HCT116 (cell line): ENCODE measurements around the gene ISG20. TPM values are rescaled to one million over a fixed set of nuclear protein-coding genes. Genes with fewer than 3 reads are reported as not detected.

Source experiments
- ATAC-seq: fragments of 200-7000 bp; cut with Tn5 transposase; 2 replicates; pipeline ENCODE4 v1.9.1; 2020; ENCODE audit warnings: mild to moderate bottlenecking, moderate library complexity
- BruUV-seq: library from RNA; stranded (reverse); fragments of 400-500 nt; replicated peaks from 2 replicates; lab custom pipeline; 2021; lab: Mats Ljungman, UMichigan
- CTCF ChIA-PET: fragments of 300-600 bp; sonication (Branson Sonifier 250); formaldehyde crosslinking; loops from one replicate; lab custom pipeline; 2021; ENCODE audit warnings: antibody characterized with exemption; lab: Charles Lee
- POLR2A ChIA-PET: fragments of 300-600, 350-600 bp; sonication (Branson Sonifier 250); formaldehyde crosslinking; loops from one replicate; lab custom pipeline; 2021; ENCODE audit warnings: antibody characterized with exemption; lab: Charles Lee
- RAD21 ChIA-PET, 2 experiments: fragments of 300-600 bp; sonication (Branson Sonifier 250); formaldehyde crosslinking; loops; one replicate each; lab custom pipeline; 2023; ENCODE audit warnings: low total read pairs in 2 of 2; ENCODE audit not compliant: uncharacterized antibody in 2 of 2, unreplicated experiment in 2 of 2, low non-redundant PET in 1 of 2; lab: Charles Lee
- DNase-seq: peaks from one replicate; pipeline ENCODE4 v3.0.0-alpha.2; 2010; ENCODE audit warnings: low read depth, low spot score
- H2AFZ ChIP-seq: fragments of 200-600 bp; shearing (Covaris generic), sonication (generic); 2 replicates; pipeline ENCODE4 v1.6.1; 2017; ENCODE audit warnings: low read depth, mixed run types, mixed read lengths, antibody characterized with exemption, low read length; ENCODE audit not compliant: poor library complexity, severe bottlenecking
- H3K27ac ChIP-seq: 2 replicates; pipeline ENCODE4 v1.5.1; 2012; ENCODE audit warnings: low read depth, low read length
- H3K27me3 ChIP-seq: fragments of 200-600 bp; sonication (generic); 2 replicates; pipeline ENCODE4 v1.6.1; 2016; ENCODE audit warnings: mixed run types, low read length, mixed read lengths; ENCODE audit not compliant: insufficient read depth
- H3K36me3 ChIP-seq, 2 experiments: fragments of 200-500 bp in 1 of 2; fragments of 200-600 bp in 1 of 2; sonication (Bioruptor generic) in 1 of 2; sonication (generic) in 1 of 2; 2 replicates each; pipeline versions ENCODE4 v1.5.1 to v1.6.1; 2014 to 2016; ENCODE audit warnings: low read length in 2 of 2, inconsistent platforms in 1 of 2, mixed read lengths in 1 of 2, mixed run types in 1 of 2; ENCODE audit not compliant: insufficient read depth in 2 of 2, control insufficient read depth in 1 of 2
- H3K4me1 ChIP-seq, 2 experiments: fragments of 200-600 bp in 1 of 2; sonication (generic) in 1 of 2; 2 replicates each; pipeline versions ENCODE4 v1.5.1 to v1.6.1; 2012 to 2017; ENCODE audit warnings: low read length in 2 of 2, inconsistent platforms in 1 of 2, mild to moderate bottlenecking in 1 of 2, mixed read lengths in 1 of 2, mixed run types in 1 of 2, moderate library complexity in 1 of 2; ENCODE audit not compliant: insufficient read depth in 2 of 2, control insufficient read depth in 1 of 2
- H3K4me2 ChIP-seq: fragments of 200-600 bp; sonication (generic); 2 replicates; pipeline ENCODE4 v1.6.1; 2017; ENCODE audit warnings: mixed run types, low read length, mixed read lengths
- H3K4me3 ChIP-seq, 2 experiments: fragments of 200-600 bp in 1 of 2; sonication (generic) in 1 of 2; replicated peaks in 1 of 2; 2 replicates each; pipeline ENCODE4 v1.5.1; 2011 to 2016; ENCODE audit warnings: low read length in 2 of 2, control low read depth in 1 of 2, low read depth in 1 of 2, mild to moderate bottlenecking in 1 of 2, mixed read lengths in 1 of 2, mixed run types in 1 of 2
- H3K79me2 ChIP-seq: fragments of 200-600 bp; sonication (generic); 2 replicates; pipeline ENCODE4 v1.6.1; 2017; ENCODE audit warnings: mild to moderate bottlenecking, mixed run types, low read length, moderate library complexity, mixed read lengths; ENCODE audit not compliant: insufficient read depth
- H3K9ac ChIP-seq: fragments of 200-600 bp; sonication (generic); 2 replicates; pipeline ENCODE4 v1.6.1; 2016; ENCODE audit warnings: low read length, mixed read lengths
- H3K9me2 ChIP-seq: fragments of 200-600 bp; sonication (generic), shearing (Covaris generic); 2 replicates; pipeline ENCODE4 v1.6.1; 2017; ENCODE audit warnings: mixed run types, mild to moderate bottlenecking, moderate library complexity; ENCODE audit not compliant: insufficient read depth
- H3K9me3 ChIP-seq, 2 experiments: fragments of 200-500 bp in 1 of 2; fragments of 200-600 bp in 1 of 2; sonication (Bioruptor generic) in 1 of 2; sonication (generic) in 1 of 2; 2 replicates each; pipeline ENCODE4 v1.6.1; 2014 to 2017; ENCODE audit warnings: low read length in 2 of 2, mixed read lengths in 2 of 2, inconsistent platforms in 1 of 2, low read depth in 1 of 2, mild to moderate bottlenecking in 1 of 2, mixed run types in 1 of 2, moderate library complexity in 1 of 2; ENCODE audit not compliant: control insufficient read depth in 1 of 2, insufficient read depth in 1 of 2
- H4K20me1 ChIP-seq: fragments of 200-600 bp; sonication (generic), shearing (Covaris generic); 2 replicates; pipeline ENCODE4 v1.6.1; 2017; ENCODE audit warnings: mixed run types, mild to moderate bottlenecking, moderate library complexity; ENCODE audit not compliant: insufficient read depth
- ATF3 ChIP-seq: IDR thresholded peaks from 2 replicates; pipeline ENCODE4 v1.6.1; 2012
- CBX3 ChIP-seq: IDR thresholded peaks from 2 replicates; pipeline ENCODE4 v1.6.1; 2012; ENCODE audit warnings: low read depth
- SP1 ChIP-seq: IDR thresholded peaks from 2 replicates; pipeline ENCODE4 v1.6.1; 2012; ENCODE audit warnings: low read depth
- YY1 ChIP-seq: IDR thresholded peaks from 2 replicates; pipeline ENCODE4 v1.6.1; 2011; ENCODE audit warnings: low read length, low read depth, moderate library complexity, mild to moderate bottlenecking; ENCODE audit not compliant: insufficient replicate concordance; ENCODE audit errors: extremely low read depth
- intact Hi-C: fragments of 100-400 bp; cut with micrococcal nuclease; formaldehyde crosslinking; loops from 2 replicates; pipeline ENCODE4 v1.10.0; 2022
- total RNA-seq: library from RNA; stranded (reverse); gene quantifications from one replicate; pipeline ENCODE4 v1.2.1, GENCODE V29; 2021; ENCODE audit not compliant: unreplicated experiment
- TF ChIP-seq, protein P1 (sequence below), 3 experiments: fragments of 200-600 bp in 1 of 3; sonication (generic) in 1 of 3; IDR thresholded peaks in 2 of 3; conservative IDR thresholded peaks in 1 of 3; 2 replicates each; pipeline ENCODE4 v1.5.1; 2012 to 2017; ENCODE audit warnings: low read depth in 2 of 3, low read length in 2 of 3, antibody characterized with exemption in 1 of 3, borderline replicate concordance in 1 of 3, control low read depth in 1 of 3, mild to moderate bottlenecking in 1 of 3, mixed read lengths in 1 of 3, mixed run types in 1 of 3, moderate library complexity in 1 of 3; ENCODE audit not compliant: insufficient read depth in 1 of 3
- TF ChIP-seq, protein P2 (sequence below): IDR thresholded peaks from 2 replicates; pipeline ENCODE4 v1.6.1; 2012; ENCODE audit warnings: low read depth

Gene ISG20
- total RNA-seq, 1 experiment from 2014 or later: 11.0 TPM

GRCh38 chr15:88624971-88625490 lies 13.8 kb upstream of the ISG20 start:
- ATAC-seq (no peak), DNase-seq (no peak)
- Histone ChIP-seq H2AFZ (no peak overlapping the region), H3K27ac (no peak overlapping the region), H3K9ac (no peak overlapping the region), H4K20me1 (peaks cover 38% of the 10 kb centered on the region; the same call in 1 of the 2 replicates), H3K27me3 (no peaks in the 10 kb centered on the region), H3K4me1 (peaks cover 15 to 62% of the 10 kb centered on the region in 2 experiments), H3K79me2 (peaks cover 90% of the 10 kb centered on the region), H3K36me3 (peaks cover 20 to 43% of the 10 kb centered on the region in 2 experiments), H3K9me3 (no peaks in the 10 kb centered on the region), H3K9me2 (no peaks in the 10 kb centered on the region), H3K4me3 (no peak overlapping the region), H3K4me2 (no peak overlapping the region)
- TF ChIP-seq SP1 (no peak), ATF3 (no peak), CBX3 (no peak), YY1 (no peak)
- TF ChIP-seq, protein P1, sequence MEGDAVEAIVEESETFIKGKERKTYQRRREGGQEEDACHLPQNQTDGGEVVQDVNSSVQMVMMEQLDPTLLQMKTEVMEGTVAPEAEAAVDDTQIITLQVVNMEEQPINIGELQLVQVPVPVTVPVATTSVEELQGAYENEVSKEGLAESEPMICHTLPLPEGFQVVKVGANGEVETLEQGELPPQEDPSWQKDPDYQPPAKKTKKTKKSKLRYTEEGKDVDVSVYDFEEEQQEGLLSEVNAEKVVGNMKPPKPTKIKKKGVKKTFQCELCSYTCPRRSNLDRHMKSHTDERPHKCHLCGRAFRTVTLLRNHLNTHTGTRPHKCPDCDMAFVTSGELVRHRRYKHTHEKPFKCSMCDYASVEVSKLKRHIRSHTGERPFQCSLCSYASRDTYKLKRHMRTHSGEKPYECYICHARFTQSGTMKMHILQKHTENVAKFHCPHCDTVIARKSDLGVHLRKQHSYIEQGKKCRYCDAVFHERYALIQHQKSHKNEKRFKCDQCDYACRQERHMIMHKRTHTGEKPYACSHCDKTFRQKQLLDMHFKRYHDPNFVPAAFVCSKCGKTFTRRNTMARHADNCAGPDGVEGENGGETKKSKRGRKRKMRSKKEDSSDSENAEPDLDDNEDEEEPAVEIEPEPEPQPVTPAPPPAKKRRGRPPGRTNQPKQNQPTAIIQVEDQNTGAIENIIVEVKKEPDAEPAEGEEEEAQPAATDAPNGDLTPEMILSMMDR (IDR thresholded peaks at IDR 0.05 in 2 of 3, conservative IDR thresholded peaks at IDR 0.05 in 1 of 3; ENCODE audit: borderline replicate concordance in 1 of 3, insufficient read depth in 1 of 3, low read depth in 2 of 3, low read length in 2 of 3): no peak
- TF ChIP-seq, protein P2, sequence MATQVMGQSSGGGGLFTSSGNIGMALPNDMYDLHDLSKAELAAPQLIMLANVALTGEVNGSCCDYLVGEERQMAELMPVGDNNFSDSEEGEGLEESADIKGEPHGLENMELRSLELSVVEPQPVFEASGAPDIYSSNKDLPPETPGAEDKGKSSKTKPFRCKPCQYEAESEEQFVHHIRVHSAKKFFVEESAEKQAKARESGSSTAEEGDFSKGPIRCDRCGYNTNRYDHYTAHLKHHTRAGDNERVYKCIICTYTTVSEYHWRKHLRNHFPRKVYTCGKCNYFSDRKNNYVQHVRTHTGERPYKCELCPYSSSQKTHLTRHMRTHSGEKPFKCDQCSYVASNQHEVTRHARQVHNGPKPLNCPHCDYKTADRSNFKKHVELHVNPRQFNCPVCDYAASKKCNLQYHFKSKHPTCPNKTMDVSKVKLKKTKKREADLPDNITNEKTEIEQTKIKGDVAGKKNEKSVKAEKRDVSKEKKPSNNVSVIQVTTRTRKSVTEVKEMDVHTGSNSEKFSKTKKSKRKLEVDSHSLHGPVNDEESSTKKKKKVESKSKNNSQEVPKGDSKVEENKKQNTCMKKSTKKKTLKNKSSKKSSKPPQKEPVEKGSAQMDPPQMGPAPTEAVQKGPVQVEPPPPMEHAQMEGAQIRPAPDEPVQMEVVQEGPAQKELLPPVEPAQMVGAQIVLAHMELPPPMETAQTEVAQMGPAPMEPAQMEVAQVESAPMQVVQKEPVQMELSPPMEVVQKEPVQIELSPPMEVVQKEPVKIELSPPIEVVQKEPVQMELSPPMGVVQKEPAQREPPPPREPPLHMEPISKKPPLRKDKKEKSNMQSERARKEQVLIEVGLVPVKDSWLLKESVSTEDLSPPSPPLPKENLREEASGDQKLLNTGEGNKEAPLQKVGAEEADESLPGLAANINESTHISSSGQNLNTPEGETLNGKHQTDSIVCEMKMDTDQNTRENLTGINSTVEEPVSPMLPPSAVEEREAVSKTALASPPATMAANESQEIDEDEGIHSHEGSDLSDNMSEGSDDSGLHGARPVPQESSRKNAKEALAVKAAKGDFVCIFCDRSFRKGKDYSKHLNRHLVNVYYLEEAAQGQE: no peak
- intact Hi-C loops: no loop called here
- no TSS peak for BruUV-seq
- CTCF ChIA-PET: interaction anchor here (0.9 to 1.5 kb wide), 3 partner anchors 9 to 209 kb away, joined by 3 to 7 read pairs (median 5); partner anchors contain the start of gene ISG20
- RAD21 ChIA-PET: interaction anchor here in 1 of 2 experiments (1.2 kb wide), 1 partner anchor 13 kb away, joined by 3 read pairs; no protein-coding TSS in a partner anchor
- POLR2A ChIA-PET: no interaction called here
